Panc1 (cell line): Measurements from ENCODE around the gene NIT2. TPM values are rescaled to one million over a fixed set of nuclear protein-coding genes. Genes with fewer than 3 reads are reported as not detected.

Source experiments
- ATAC-seq: fragments of 200-7000 bp; cut with Tn5 transposase; 2 replicates; pipeline ENCODE4 v1.9.1; 2020; ENCODE audit warnings: mild to moderate bottlenecking, moderate library complexity
- BruUV-seq: library from RNA; stranded (reverse); fragments of 400-500 nt; replicated peaks from 2 replicates; lab custom pipeline; 2021; lab: Mats Ljungman, UMichigan
- CTCF ChIA-PET: fragments of 300-600 bp; sonication (Branson Sonifier 250); formaldehyde crosslinking; loops from one replicate; lab custom pipeline; 2022; ENCODE audit warnings: antibody characterized with exemption; lab: Charles Lee
- POLR2A ChIA-PET: fragments of 300-600 bp; sonication (Branson Sonifier 250); formaldehyde crosslinking; loops from one replicate; lab custom pipeline; 2022; ENCODE audit warnings: antibody characterized with exemption; lab: Charles Lee
- DNase-seq: peaks from one replicate; pipeline ENCODE4 v3.0.0-alpha.2; 2010; ENCODE audit warnings: low read depth, low spot score
- H3K27ac ChIP-seq: 2 replicates; pipeline ENCODE4 v1.5.1; 2011; ENCODE audit warnings: mild to moderate bottlenecking, low read length, inconsistent platforms
- H3K27me3 ChIP-seq: fragments of 200-500 bp; sonication (Bioruptor generic); 2 replicates; pipeline ENCODE4 v1.6.0; 2014; ENCODE audit warnings: low read length, inconsistent platforms; ENCODE audit not compliant: control insufficient read depth, insufficient read depth
- H3K36me3 ChIP-seq: fragments of 200-500 bp; sonication (Bioruptor generic); 2 replicates; pipeline ENCODE4 v1.5.1; 2014; ENCODE audit warnings: inconsistent platforms, mild to moderate bottlenecking, low read length, moderate library complexity; ENCODE audit not compliant: control insufficient read depth, insufficient read depth
- H3K4me1 ChIP-seq: 2 replicates; pipeline ENCODE4 v1.5.1; 2011; ENCODE audit warnings: inconsistent platforms, mild to moderate bottlenecking, low read length, moderate library complexity; ENCODE audit not compliant: control insufficient read depth, insufficient read depth
- H3K4me3 ChIP-seq, 2 experiments: 2 replicates each; pipeline ENCODE4 v1.5.1; 2011 to 2012; ENCODE audit warnings: low read depth in 2 of 2, low read length in 2 of 2, mild to moderate bottlenecking in 2 of 2, inconsistent platforms in 1 of 2, moderate library complexity in 1 of 2
- H3K9me3 ChIP-seq: fragments of 200-500 bp; sonication (Bioruptor generic); 2 replicates; pipeline ENCODE4 v1.5.1; 2014; ENCODE audit warnings: low read depth, mild to moderate bottlenecking, inconsistent platforms, low read length, moderate library complexity; ENCODE audit not compliant: control insufficient read depth, insufficient read depth
- CTCF ChIP-seq: fragments of 450-650 bp; IDR thresholded peaks from 2 replicates; pipeline ENCODE4 v1.5.1; 2017; ENCODE audit warnings: mild to moderate bottlenecking
- POLR2AphosphoS5 ChIP-seq: IDR thresholded peaks from 2 replicates; pipeline ENCODE4 v1.6.1; 2012; ENCODE audit warnings: mild to moderate bottlenecking, low read depth, low read length, moderate library complexity
- REST ChIP-seq, 2 experiments: IDR thresholded peaks; 2 replicates each; pipeline ENCODE4 v1.6.1; 2011 to 2012; ENCODE audit warnings: low read depth in 2 of 2, control low read depth in 1 of 2, low read length in 1 of 2, mild to moderate bottlenecking in 1 of 2, moderate library complexity in 1 of 2; ENCODE audit not compliant: insufficient read depth in 1 of 2
- SIN3A ChIP-seq: IDR thresholded peaks from 2 replicates; pipeline ENCODE4 v1.6.1; 2012; ENCODE audit warnings: low read depth, mild to moderate bottlenecking, low read length, moderate library complexity, borderline replicate concordance; ENCODE audit not compliant: insufficient read depth
- TCF7L2 ChIP-seq: IDR thresholded peaks from 2 replicates; pipeline ENCODE4 v1.6.1; 2011; ENCODE audit warnings: mild to moderate bottlenecking, low read depth, low read length, inconsistent platforms
- in situ Hi-C: cut with HindIII; loops from 2 replicates; pipeline ENCODE4 v1.10.0; 2016; ENCODE audit warnings: low sequenced_read_pairs, low pct_unique_long_range_greater_than_20kb
- intact Hi-C: fragments of 100-400 bp; cut with micrococcal nuclease; formaldehyde crosslinking; loops from one replicate; pipeline ENCODE4 v1.10.0; 2022; ENCODE audit not compliant: unreplicated experiment
- total RNA-seq: library from RNA; stranded (reverse); gene quantifications from one replicate; pipeline ENCODE4 v1.2.1, GENCODE V29; 2021; ENCODE audit not compliant: unreplicated experiment

NIT2 gene
- total RNA-seq, 1 experiment from 2014 or later: 97.2 TPM

GRCh38 chr3:100297784-100298183 is 36.8 kb upstream of the NIT2 start:
- intact Hi-C loops (no loop called here), in situ Hi-C loops (no loop called here)
- CTCF ChIA-PET: no interaction called here
- Histone ChIP-seq H3K27me3 (no peaks in the 10 kb centered on the region), H3K4me1 (no peaks in the 10 kb centered on the region), H3K36me3 (peaks cover 10% of the 10 kb centered on the region), H3K27ac (no peak overlapping the region), H3K9me3 (no peaks in the 10 kb centered on the region), H3K4me3 (no peak overlapping the region)
- no peak for ATAC-seq
- TF ChIP-seq CTCF (no peak), SIN3A (no peak), TCF7L2 (no peak), REST (IDR thresholded peaks at IDR 0.05; ENCODE audit: insufficient read depth in 1 of 2, low read depth in 2 of 2, low read length in 1 of 2) (no peak), POLR2AphosphoS5 (no peak)
- BruUV-seq: no TSS peak
- no peak for DNase-seq
- POLR2A ChIA-PET: no interaction called here

- no TSS peak for BruUV-seq
- intact Hi-C loops (no loop called here), in situ Hi-C loops (no loop called here)
- no peak for ATAC-seq
- no peak for DNase-seq
- Histone ChIP-seq H3K27me3 (no peaks in the 10 kb centered on the region), H3K4me3 (no peak overlapping the region), H3K27ac (no peak overlapping the region), H3K9me3 (no peaks in the 10 kb centered on the region), H3K36me3 (peaks cover 10% of the 10 kb centered on the region), H3K4me1 (no peaks in the 10 kb centered on the region)
- ChIA-PET CTCF (interaction anchor here (0.5 kb wide), 1 partner anchor 164 kb away, joined by 3 read pairs; no protein-coding TSS in a partner anchor), POLR2A (no interaction called here)
- no peak for TF ChIP-seq TCF7L2
- TF ChIP-seq SIN3A: no peak
- no peak for TF ChIP-seq REST (IDR thresholded peaks at IDR 0.05; ENCODE audit: insufficient read depth in 1 of 2, low read depth in 2 of 2, low read length in 1 of 2)
- no peak for TF ChIP-seq POLR2AphosphoS5
- TF ChIP-seq CTCF: no peak
Measured at GRCh38 chr3:100299016-100299415, 35.5 kb upstream of the NIT2 start.
